H1 (cell line): ENCODE results near the gene SOS1. TPM values are rescaled to one million over a fixed set of nuclear protein-coding genes. Genes with fewer than 3 reads are reported as not detected.

Experiments
- CTCF ChIA-PET: fragments of 300-600 bp; sonication (Branson Sonifier 250); formaldehyde crosslinking; loops from one replicate; lab custom pipeline; 2021; ENCODE audit not compliant: partially characterized antibody; lab: Charles Lee
- POLR2A ChIA-PET: fragments of 300-600 bp; sonication (Branson Sonifier 250); formaldehyde crosslinking; loops from one replicate; lab custom pipeline; 2021; ENCODE audit warnings: inconsistent platforms; ENCODE audit not compliant: partially characterized antibody; lab: Charles Lee
- DNase-seq, 2 experiments: peaks; one replicate each; pipeline versions ENCODE4 v3.0.0 to v3.0.0-alpha.2; 2010 to 2022; ENCODE audit warnings: low spot score in 2 of 2, low read depth in 1 of 2, mixed read lengths in 1 of 2
- FAIRE-seq: peaks from 2 replicates; lab custom pipeline; 2011; peaks lifted over from hg19 to GRCh38; lab: Jason Lieb, UNC
- H2AFZ ChIP-seq: 2 replicates; pipeline ENCODE4 v1.8.1; 2012; ENCODE audit warnings: low read length, inconsistent platforms
- H2AK5ac ChIP-seq: 2 replicates; pipeline ENCODE4 v1.6.1; 2013; ENCODE audit warnings: low read depth, low read length
- H2BK120ac ChIP-seq: replicated peaks from 2 replicates; pipeline ENCODE3; 2013; ENCODE audit warnings: low read depth, low read length, inconsistent platforms
- H2BK12ac ChIP-seq: 2 replicates; pipeline ENCODE4 v1.6.1; 2013; ENCODE audit warnings: low read depth, low read length
- H2BK15ac ChIP-seq: 2 replicates; pipeline ENCODE4 v1.6.1; 2013; ENCODE audit warnings: low read length
- H2BK20ac ChIP-seq: 2 replicates; pipeline ENCODE4 v1.6.1; 2013; ENCODE audit warnings: low read length
- H2BK5ac ChIP-seq: 2 replicates; pipeline ENCODE4 v1.6.1; 2013; ENCODE audit warnings: low read depth, low read length
- H3K14ac ChIP-seq: 2 replicates; pipeline ENCODE4 v1.6.1; 2013; ENCODE audit warnings: inconsistent platforms; ENCODE audit not compliant: insufficient read length
- H3K18ac ChIP-seq: 2 replicates; pipeline ENCODE4 v1.6.1; 2013; ENCODE audit warnings: low read length; ENCODE audit errors: extremely low read depth
- H3K23ac ChIP-seq: 2 replicates; pipeline ENCODE4 v1.6.1; 2013; ENCODE audit warnings: inconsistent platforms; ENCODE audit not compliant: insufficient read length
- H3K23me2 ChIP-seq: 2 replicates; pipeline ENCODE4 v1.6.1; 2013; ENCODE audit warnings: low read depth, low read length
- H3K27ac ChIP-seq: 2 replicates; pipeline ENCODE4 v1.6.1; 2011; ENCODE audit warnings: low read depth, low read length, inconsistent platforms
- H3K27me3 ChIP-seq, 4 experiments: replicated peaks in 1 of 4; 1 replicate in 1 of 4; 2 replicates in 3 of 4; pipeline versions ENCODE4 v1.6.1 to v1.8.1; 2011 to 2013; ENCODE audit warnings: low read length in 3 of 4, mild to moderate bottlenecking in 3 of 4, inconsistent platforms in 2 of 4, mixed read lengths in 2 of 4, moderate library complexity in 1 of 4; ENCODE audit not compliant: control insufficient read depth in 3 of 4, insufficient read depth in 3 of 4; ENCODE audit errors: extremely low read depth in 1 of 4
- H3K36me3 ChIP-seq, 4 experiments: 2 replicates each; pipeline versions ENCODE4 v1.6.1 to v1.8.1; 2011 to 2013; ENCODE audit warnings: mild to moderate bottlenecking in 4 of 4, low read length in 3 of 4, moderate library complexity in 2 of 4, control low read depth in 1 of 4, inconsistent platforms in 1 of 4; ENCODE audit not compliant: insufficient read depth in 4 of 4, control insufficient read depth in 2 of 4
- H3K4ac ChIP-seq: replicated peaks from 2 replicates; pipeline ENCODE3; 2013; ENCODE audit warnings: low read length, low read depth, mixed read lengths, inconsistent platforms; ENCODE audit not compliant: insufficient read length
- H3K4me1 ChIP-seq, 4 experiments: replicated peaks in 1 of 4; 1 replicate in 1 of 4; 2 replicates in 3 of 4; pipeline versions ENCODE4 v1.6.1 to v1.8.1; 2011 to 2013; ENCODE audit warnings: low read length in 3 of 4, inconsistent platforms in 2 of 4, mixed read lengths in 1 of 4; ENCODE audit not compliant: insufficient read depth in 4 of 4, control insufficient read depth in 3 of 4
- H3K4me2 ChIP-seq, 2 experiments: 2 replicates each; pipeline versions ENCODE4 v1.6.1 to v1.8.1; 2011 to 2013; ENCODE audit warnings: low read depth in 2 of 2, low read length in 2 of 2, control low read depth in 1 of 2, inconsistent platforms in 1 of 2, mild to moderate bottlenecking in 1 of 2; ENCODE audit not compliant: insufficient read depth in 1 of 2
- H3K4me3 ChIP-seq, 4 experiments: fragments of 200-600, 300-600 bp in 1 of 4; sonication (generic), shearing (Covaris generic), sonication (Bioruptor Twin) in 1 of 4; 2 replicates each; pipeline versions ENCODE4 v1.5.1 to v1.8.1; 2011 to 2016; ENCODE audit warnings: low read length in 4 of 4, low read depth in 3 of 4, control low read depth in 2 of 4, inconsistent platforms in 2 of 4, mild to moderate bottlenecking in 2 of 4, mixed read lengths in 1 of 4, moderate library complexity in 1 of 4; ENCODE audit not compliant: insufficient read depth in 2 of 4; ENCODE audit errors: extremely low read depth in 1 of 4
- H3K56ac ChIP-seq: replicated peaks from 2 replicates; pipeline ENCODE3; 2013; ENCODE audit warnings: low read depth, mild to moderate bottlenecking, mixed read lengths, low read length, inconsistent platforms; ENCODE audit not compliant: insufficient read length
- H3K79me1 ChIP-seq: 2 replicates; pipeline ENCODE4 v1.6.1; 2013; ENCODE audit warnings: low read depth, low read length, control low read depth
- H3K79me2 ChIP-seq, 2 experiments: 2 replicates each; pipeline versions ENCODE4 v1.6.1 to v1.8.1; 2012 to 2013; ENCODE audit warnings: low read length in 2 of 2, mild to moderate bottlenecking in 2 of 2, inconsistent platforms in 1 of 2; ENCODE audit not compliant: insufficient read depth in 2 of 2, control insufficient read depth in 1 of 2
- H3K9ac ChIP-seq, 4 experiments: replicated peaks in 1 of 4; 1 replicate in 1 of 4; 2 replicates in 3 of 4; pipeline versions ENCODE4 v1.6.1 to v1.8.1; 2011 to 2013; ENCODE audit warnings: low read depth in 3 of 4, low read length in 3 of 4, control low read depth in 2 of 4, mild to moderate bottlenecking in 2 of 4, moderate library complexity in 2 of 4, inconsistent platforms in 1 of 4; ENCODE audit errors: extremely low read depth in 1 of 4
- H3K9me3 ChIP-seq, 2 experiments: 2 replicates each; pipeline versions ENCODE4 v1.6.1 to v1.8.1; 2012 to 2013; ENCODE audit warnings: mild to moderate bottlenecking in 2 of 2, moderate library complexity in 2 of 2, control low read depth in 1 of 2, inconsistent platforms in 1 of 2, low read depth in 1 of 2, low read length in 1 of 2, mixed read lengths in 1 of 2; ENCODE audit not compliant: insufficient read depth in 2 of 2
- H4K20me1 ChIP-seq, 2 experiments: replicated peaks in 1 of 2; 2 replicates each; pipeline versions ENCODE3 to v1.8.1; 2011 to 2013; ENCODE audit warnings: inconsistent platforms in 2 of 2, low read length in 2 of 2, mild to moderate bottlenecking in 1 of 2; ENCODE audit not compliant: insufficient read depth in 2 of 2, control insufficient read depth in 1 of 2
- H4K5ac ChIP-seq: 2 replicates; pipeline ENCODE4 v1.6.1; 2013; ENCODE audit warnings: low read length, low read depth, mixed read lengths, inconsistent platforms; ENCODE audit not compliant: insufficient read length
- H4K8ac ChIP-seq: 2 replicates; pipeline ENCODE4 v1.8.0; 2013; ENCODE audit warnings: mild to moderate bottlenecking, moderate library complexity, low read length, inconsistent platforms; ENCODE audit not compliant: insufficient read depth; ENCODE audit errors: extremely low read depth
- H4K91ac ChIP-seq: replicated peaks from 2 replicates; pipeline ENCODE3; 2013; ENCODE audit warnings: low read length, mixed read lengths, inconsistent platforms; ENCODE audit not compliant: insufficient read length
- CBX8 ChIP-seq: fragments of 300-800, 300-1000 bp; sonication (generic); IDR thresholded peaks from 2 replicates; pipeline ENCODE4 v1.7.1; 2016; ENCODE audit warnings: low read depth, low read length, borderline replicate concordance
- CHD1 ChIP-seq: IDR thresholded peaks from 2 replicates; pipeline ENCODE4 v1.6.1; 2012; ENCODE audit warnings: low read depth, low read length, improper control_type of control experiment
- CTBP2 ChIP-seq: IDR thresholded peaks from 2 replicates; pipeline ENCODE4 v1.7.0; 2011; ENCODE audit warnings: borderline replicate concordance, mild to moderate bottlenecking, moderate library complexity, mixed read lengths, low read length; ENCODE audit not compliant: insufficient read depth, insufficient read length
- EGR1 ChIP-seq: IDR thresholded peaks from 2 replicates; pipeline ENCODE4 v1.6.1; 2011; ENCODE audit warnings: low read depth, low read length, borderline replicate concordance
- KDM1A ChIP-seq: fragments of 200-600, 300-600 bp; sonication (generic); IDR thresholded peaks from 2 replicates; pipeline ENCODE4 v1.7.1; 2016; ENCODE audit warnings: mild to moderate bottlenecking, low read length, borderline replicate concordance
- POU5F1 ChIP-seq: IDR thresholded peaks from 2 replicates; pipeline ENCODE4 v1.6.1; 2011; ENCODE audit warnings: low read depth, mild to moderate bottlenecking, low read length, moderate library complexity
- SP2 ChIP-seq: IDR thresholded peaks from 2 replicates; pipeline ENCODE4 v1.6.1; 2012; ENCODE audit warnings: mild to moderate bottlenecking, low read length, inconsistent platforms
- TAF1 ChIP-seq: IDR thresholded peaks from 2 replicates; pipeline ENCODE4 v1.6.1; 2011; ENCODE audit warnings: mild to moderate bottlenecking, low read depth, low read length
- ZNF274 ChIP-seq: IDR thresholded peaks from 2 replicates; pipeline ENCODE4 v1.7.0; 2012; ENCODE audit warnings: low read length, borderline replicate concordance; ENCODE audit errors: extremely low read depth
- WGBS, 2 experiments: shearing (Covaris generic) in 1 of 2; methylation state at CpG; one replicate each; pipeline versions ENCODE4 v1.1.6 to v1.1.7; 2013 to 2015; ENCODE audit warnings: low lambda C conversion rate in 2 of 2, mixed read lengths in 2 of 2, inconsistent platforms in 1 of 2, low coverage in 1 of 2, missing lambda C conversion rate in 1 of 2; ENCODE audit not compliant: insufficient replicate concordance in 2 of 2, insufficient coverage in 1 of 2, insufficient read length in 1 of 2; ENCODE audit errors: extremely low coverage in 1 of 2, missing lambda C conversion rate in 1 of 2; 5-methylcytosine and 5-hydroxymethylcytosine counted together
- polyA plus RNA-seq, 7 experiments: library from polyadenylated mRNA; depleted of rRNA in 3 of 7; stranded (reverse) in 5 of 7; unstranded in 2 of 7; fragments of >200 nt in 5 of 7; fragments of 200-250 nt in 2 of 7; gene quantifications; 1 replicate in 5 of 7; 2 replicates in 1 of 7; 4 replicates in 1 of 7; pipeline versions ENCODE4 v1.2.1 to v1.2.3, GENCODE V29; 2011 to 2013; ENCODE audit warnings: missing spikeins in 2 of 7, mixed read lengths in 2 of 7
- total RNA-seq: library from RNA; stranded (reverse); fragmentation: NEBNext Ultra II Directional; extraction: Animal tissue kit (Norgen Biotek cat#: 25700); gene quantifications from 2 replicates; pipeline ENCODE4 v1.2.1, GENCODE V29; 2021
- TF ChIP-seq, protein P1 (sequence below): IDR thresholded peaks from 2 replicates; pipeline ENCODE4 v1.6.1; 2011; ENCODE audit warnings: low read depth, mild to moderate bottlenecking, low read length; ENCODE audit not compliant: insufficient read depth
- TF ChIP-seq, protein P2 (sequence below), 3 experiments: IDR thresholded peaks; 1 replicate in 2 of 3; 2 replicates in 1 of 3; pipeline versions ENCODE4 v1.5.1 to v1.6.1; 2011; ENCODE audit warnings: low read length in 3 of 3, mild to moderate bottlenecking in 3 of 3, inconsistent platforms in 2 of 3, low read depth in 1 of 3, moderate library complexity in 1 of 3; ENCODE audit not compliant: insufficient read depth in 1 of 3; ENCODE audit errors: control extremely low read depth in 1 of 3

SOS1 gene
- total and polyA plus RNA-seq, 2 of the 8 experiments (the other 6 are each of a cell fraction or from before 2014, with no cell fraction given): 25.7 to 27.0 TPM

DNA sequence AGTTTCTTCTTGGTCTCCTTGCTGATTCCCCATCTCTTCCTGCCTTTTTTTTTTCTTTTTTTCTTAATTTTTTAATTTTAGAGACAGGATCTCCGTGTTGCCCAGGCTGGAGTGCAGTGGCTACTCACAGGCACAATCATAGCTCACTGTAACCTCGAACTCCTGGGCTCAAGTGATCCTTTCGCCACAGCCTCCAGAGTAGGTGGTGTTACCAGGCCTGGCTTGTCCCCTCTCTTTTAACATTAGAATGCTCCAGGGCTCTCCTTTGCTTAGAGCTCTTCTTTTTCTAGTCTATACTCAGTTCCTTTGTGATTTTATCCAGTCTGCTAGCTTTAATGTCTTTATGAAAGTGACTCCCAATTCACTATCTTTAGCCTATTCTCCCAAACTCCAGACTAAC, 141.9 kb downstream of the SOS1 start:
- Histone ChIP-seq H3K23me2 (no peaks in the 10 kb centered on the region), H3K4ac (no peak overlapping the region), H3K36me3 (no peaks in the 10 kb centered on the region), H4K20me1 (no peaks in the 10 kb centered on the region), H2AK5ac (no peak overlapping the region), H4K91ac (no peak overlapping the region), H4K5ac (no peak overlapping the region), H3K4me3 (no peak overlapping the region), H2AFZ (no peak overlapping the region), H3K23ac (no peak overlapping the region), H3K4me2 (no peak overlapping the region), H2BK120ac (no peak overlapping the region), H2BK15ac (no peak overlapping the region), H3K79me2 (no peaks in the 10 kb centered on the region), H2BK5ac (no peak overlapping the region), H3K4me1 (peaks cover 0 to 3% (median 1%) of the 10 kb centered on the region in 4 experiments; a peak in 2 of 7 replicates), H3K56ac (no peak overlapping the region), H2BK12ac (no peak overlapping the region), H3K14ac (no peak overlapping the region), H3K9me3 (no peaks in the 10 kb centered on the region), H3K9ac (no peak overlapping the region), H3K27ac (no peak overlapping the region), H3K79me1 (no peaks in the 10 kb centered on the region), H3K18ac (no peak overlapping the region), H2BK20ac (no peak overlapping the region), H4K8ac (no peak overlapping the region), H3K27me3 (no peaks in the 10 kb centered on the region)
- 96% methylated on average over 3 of the region's 3 CpGs; no CpG with 5 or more reads in 1 of the 2 experiments for WGBS, 2 experiments
- FAIRE-seq (no peak), DNase-seq (no peak)
- ChIA-PET CTCF (interaction anchor here (1.1 kb wide), 1 partner anchor 9 kb away, joined by 4 read pairs; no protein-coding TSS in a partner anchor), POLR2A (interaction anchor here (1.0 kb wide), 1 partner anchor 228 kb away, joined by 3 read pairs; the partner anchor contains the start of gene SRSF7)
- TF ChIP-seq CBX8: no peak
- no peak for TF ChIP-seq KDM1A
- no peak for TF ChIP-seq TAF1
- TF ChIP-seq POU5F1: no peak
- no peak for TF ChIP-seq CHD1
- TF ChIP-seq, protein P1, sequence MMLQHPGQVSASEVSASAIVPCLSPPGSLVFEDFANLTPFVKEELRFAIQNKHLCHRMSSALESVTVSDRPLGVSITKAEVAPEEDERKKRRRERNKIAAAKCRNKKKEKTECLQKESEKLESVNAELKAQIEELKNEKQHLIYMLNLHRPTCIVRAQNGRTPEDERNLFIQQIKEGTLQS: no peak
- TF ChIP-seq ZNF274: no peak
- TF ChIP-seq, protein P2, sequence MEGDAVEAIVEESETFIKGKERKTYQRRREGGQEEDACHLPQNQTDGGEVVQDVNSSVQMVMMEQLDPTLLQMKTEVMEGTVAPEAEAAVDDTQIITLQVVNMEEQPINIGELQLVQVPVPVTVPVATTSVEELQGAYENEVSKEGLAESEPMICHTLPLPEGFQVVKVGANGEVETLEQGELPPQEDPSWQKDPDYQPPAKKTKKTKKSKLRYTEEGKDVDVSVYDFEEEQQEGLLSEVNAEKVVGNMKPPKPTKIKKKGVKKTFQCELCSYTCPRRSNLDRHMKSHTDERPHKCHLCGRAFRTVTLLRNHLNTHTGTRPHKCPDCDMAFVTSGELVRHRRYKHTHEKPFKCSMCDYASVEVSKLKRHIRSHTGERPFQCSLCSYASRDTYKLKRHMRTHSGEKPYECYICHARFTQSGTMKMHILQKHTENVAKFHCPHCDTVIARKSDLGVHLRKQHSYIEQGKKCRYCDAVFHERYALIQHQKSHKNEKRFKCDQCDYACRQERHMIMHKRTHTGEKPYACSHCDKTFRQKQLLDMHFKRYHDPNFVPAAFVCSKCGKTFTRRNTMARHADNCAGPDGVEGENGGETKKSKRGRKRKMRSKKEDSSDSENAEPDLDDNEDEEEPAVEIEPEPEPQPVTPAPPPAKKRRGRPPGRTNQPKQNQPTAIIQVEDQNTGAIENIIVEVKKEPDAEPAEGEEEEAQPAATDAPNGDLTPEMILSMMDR (IDR thresholded peaks at IDR 0.05; ENCODE audit: control extremely low read depth in 1 of 3, insufficient read depth in 1 of 3, low read depth in 1 of 3, low read length in 3 of 3): no peak
- no peak for TF ChIP-seq EGR1
- TF ChIP-seq CTBP2: no peak
- TF ChIP-seq SP2: no peak
